T-helper 2 cell treated with Interferon-gamma antibody and Interleukin-4, amounts not matched to agents 100 ng/mL and 5 ng/mL, for 36 hours (primary cell): ENCODE measurements around the gene ZNRF3. TPM values are rescaled to one million over a fixed set of nuclear protein-coding genes. Genes with fewer than 3 reads are reported as not detected.
"Not testable (repeated sequence)": the region's sequence is repeated elsewhere in the genome, so short reads cannot be mapped to it uniquely, and the experiment has no call there.

Experiments
- intact Hi-C: fragments of 100-400 bp; cut with micrococcal nuclease; formaldehyde crosslinking; loops from one replicate; pipeline ENCODE4 v1.15.1; 2023
- total RNA-seq: library from RNA; stranded (reverse); gene quantifications from 2 replicates; pipeline ENCODE4 v1.2.3, GENCODE V29; 2022

The ZNRF3 gene
- total RNA-seq, 1 donor from 2014 or later, result 0.82 TPM

GRCh38 chr22:29003975-29004646 is 120.7 kb downstream of the ZNRF3 start:
- intact Hi-C loops, result no loop called here

- intact Hi-C loops, result no loop called here
Measured at GRCh38 chr22:29004647-29005371, 121.4 kb downstream of the ZNRF3 start.

GRCh38 chr22:29005754-29006153 is 122.4 kb downstream of the ZNRF3 start:
- intact Hi-C loops, result not testable (repeated sequence)

GRCh38 chr22:29006346-29006745 is 123.0 kb downstream of the ZNRF3 start:
- intact Hi-C loops, result no loop called here

- intact Hi-C loops, result no loop called here
Measured at GRCh38 chr22:29009148-29009547, 125.8 kb downstream of the ZNRF3 start.

GRCh38 chr22:29011240-29012100 is 128.1 kb downstream of the ZNRF3 start:
- intact Hi-C loops, result no loop called here

- intact Hi-C loops, result no loop called here
Measured at GRCh38 chr22:29012101-29012433, 128.7 kb downstream of the ZNRF3 start.

GRCh38 chr22:29012952-29013351 is 129.6 kb downstream of the ZNRF3 start:
- intact Hi-C loops, result no loop called here

- intact Hi-C loops, result no loop called here
Measured at GRCh38 chr22:29014293-29014692, 130.9 kb downstream of the ZNRF3 start.

GRCh38 chr22:29014773-29015172 is 131.4 kb downstream of the ZNRF3 start:
- intact Hi-C loops, result no loop called here

GRCh38 chr22:29016067-29016938 is 132.9 kb downstream of the ZNRF3 start:
- intact Hi-C loops, result no loop called here

- intact Hi-C loops, result no loop called here
Measured at GRCh38 chr22:29018293-29019189, 135.2 kb downstream of the ZNRF3 start.

GRCh38 chr22:29022101-29022817 is 138.9 kb downstream of the ZNRF3 start:
- intact Hi-C loops, result no loop called here

GRCh38 chr22:29023172-29023796 is 139.9 kb downstream of the ZNRF3 start:
- intact Hi-C loops, result no loop called here

- intact Hi-C loops, result no loop called here
Measured at GRCh38 chr22:29026579-29026978, 143.2 kb downstream of the ZNRF3 start.

GRCh38 chr22:29028468-29028867 is 145.1 kb downstream of the ZNRF3 start:
- intact Hi-C loops, result no loop called here

GRCh38 chr22:29029202-29030000 is 146.0 kb downstream of the ZNRF3 start:
- intact Hi-C loops, result no loop called here

GRCh38 chr22:29030016-29030617 is 146.7 kb downstream of the ZNRF3 start:
- intact Hi-C loops, result no loop called here
